HG03060 (cell line): ENCODE results near the gene ALKBH5.
"Not testable (repeated sequence)": the region's sequence is repeated elsewhere in the genome, so short reads cannot be mapped to it uniquely, and the experiment has no call there.

Source experiments
- ATAC-seq: cut with Tn5 transposase; IDR thresholded peaks from one replicate; pipeline ENCODE4 v1.9.1; 2021; ENCODE audit warnings: low read depth, moderate number of reproducible peaks; ENCODE audit not compliant: unreplicated experiment

ALKBH5 gene

DNA sequence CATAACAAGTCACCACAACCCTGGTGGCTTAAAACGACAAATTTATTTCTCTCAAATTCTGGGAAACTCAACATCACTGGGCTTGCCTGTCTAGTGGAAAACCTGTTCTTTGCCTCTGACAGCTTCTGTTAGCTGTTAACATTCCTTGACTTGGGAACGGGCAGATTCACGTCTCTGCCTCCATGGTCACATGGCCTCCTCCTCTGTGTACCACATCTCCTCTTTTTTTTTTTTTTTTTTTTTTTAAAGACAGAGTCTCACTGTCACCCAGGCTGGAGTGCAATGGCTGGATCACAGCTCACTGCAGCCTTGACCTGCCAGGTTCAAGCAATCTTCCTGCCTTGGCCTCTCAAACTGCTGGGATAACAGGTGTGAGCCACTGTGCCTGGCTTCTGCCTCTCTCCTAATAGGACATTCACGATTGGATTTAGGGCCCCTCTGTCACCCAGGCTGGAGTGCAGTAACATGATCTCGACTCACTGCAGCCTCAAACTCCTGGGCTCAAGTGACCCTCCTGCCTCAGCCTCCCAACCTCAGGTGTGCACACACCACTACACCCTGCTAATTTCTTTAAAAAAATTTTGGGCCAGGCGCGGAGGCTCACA, 30.1 kb downstream of the ALKBH5 start:
- ATAC-seq, result no peak

DNA sequence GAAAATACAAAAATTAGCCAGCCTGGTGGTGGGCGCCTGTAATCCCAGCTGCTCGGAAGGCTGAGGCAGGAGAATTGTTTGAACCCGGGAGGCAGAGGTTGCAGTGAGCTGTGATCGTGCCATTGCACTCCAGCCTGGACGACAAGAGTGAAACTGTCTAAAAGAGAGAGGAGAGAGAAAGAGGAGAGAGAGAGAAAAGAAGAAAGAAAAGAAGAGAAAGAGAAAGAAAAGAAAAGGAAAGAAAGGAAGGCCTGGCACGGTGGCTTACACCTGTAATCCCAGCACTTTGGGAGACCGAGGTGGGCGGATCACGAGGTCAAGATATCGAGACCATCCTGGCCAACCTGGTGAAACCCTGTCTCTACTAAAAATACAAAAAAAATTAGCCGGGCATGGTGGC, 33.3 kb downstream of the ALKBH5 start:
- not testable (repeated sequence) for ATAC-seq

- no peak for ATAC-seq
Measured at GRCh38 chr17:18217412-18218015, 33.9 kb downstream of the ALKBH5 start.

- ATAC-seq, result no peak
Measured at GRCh38 chr17:18218756-18219415, 35.3 kb downstream of the ALKBH5 start.

DNA sequence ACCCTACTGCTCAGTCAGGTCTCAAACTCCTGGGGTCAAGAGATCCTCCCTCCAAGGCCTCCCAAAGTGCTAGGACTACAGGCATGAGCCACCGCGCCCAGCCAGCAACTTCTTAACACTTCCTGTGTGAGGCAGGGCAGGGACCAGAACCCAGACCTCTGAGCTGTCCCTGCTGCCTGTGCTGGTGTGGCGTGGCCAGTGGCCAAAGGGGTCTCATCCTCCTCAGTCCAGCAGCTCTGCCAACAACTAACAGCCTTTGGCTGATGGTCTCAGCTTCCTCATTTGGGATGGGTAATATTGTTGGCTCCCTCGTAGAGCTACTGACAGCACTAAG, 40.4 kb downstream of the ALKBH5 start:
- no peak for ATAC-seq

GRCh38 chr17:18224387-18225120, 40.9 kb downstream of the ALKBH5 start:
- ATAC-seq, result no peak

GRCh38 chr17:18225121-18225641, 41.6 kb downstream of the ALKBH5 start, which contains the start of gene LLGL1:
LLGL1 (plus strand) TSS chr17:18225635; CDS start chr17:18225683, 48 bp downstream.
- ATAC-seq, result no peak

GRCh38 chr17:18225642-18226283, 42.1 kb downstream of the ALKBH5 start:
- no peak for ATAC-seq

DNA sequence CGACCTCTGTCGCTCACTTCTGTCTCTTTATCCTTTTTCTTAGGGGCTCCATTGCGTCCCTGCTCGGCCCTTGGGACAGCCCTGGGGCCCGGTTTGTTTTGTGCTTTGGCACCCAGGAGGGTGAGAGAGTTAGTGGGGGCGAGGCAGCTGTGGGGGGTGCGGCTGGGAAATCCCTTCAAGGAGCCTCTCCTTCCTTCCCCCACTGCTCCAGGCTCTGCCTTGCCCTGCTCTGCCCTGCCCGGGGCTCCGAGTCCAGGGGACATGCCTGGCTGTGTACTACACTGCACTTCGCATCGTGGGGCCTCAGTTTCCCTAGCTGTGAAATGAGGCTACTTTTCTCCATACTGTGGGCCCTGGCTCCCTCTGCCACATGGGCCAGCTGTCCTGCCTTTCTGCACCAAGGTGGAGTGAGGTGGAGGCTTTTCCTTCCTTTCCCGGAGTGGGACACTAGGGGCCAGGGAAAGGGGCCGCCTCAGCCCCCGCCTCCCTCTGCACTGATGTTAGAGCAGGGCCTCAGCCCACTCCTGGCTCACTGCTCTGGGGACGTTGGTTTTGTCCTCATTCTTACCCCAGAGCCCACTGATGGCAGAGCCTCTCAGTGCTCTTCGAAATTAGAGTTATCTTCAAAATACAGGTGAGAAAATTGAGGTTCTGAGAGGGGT, 42.8 kb downstream of the ALKBH5 start:
- no peak for ATAC-seq

DNA sequence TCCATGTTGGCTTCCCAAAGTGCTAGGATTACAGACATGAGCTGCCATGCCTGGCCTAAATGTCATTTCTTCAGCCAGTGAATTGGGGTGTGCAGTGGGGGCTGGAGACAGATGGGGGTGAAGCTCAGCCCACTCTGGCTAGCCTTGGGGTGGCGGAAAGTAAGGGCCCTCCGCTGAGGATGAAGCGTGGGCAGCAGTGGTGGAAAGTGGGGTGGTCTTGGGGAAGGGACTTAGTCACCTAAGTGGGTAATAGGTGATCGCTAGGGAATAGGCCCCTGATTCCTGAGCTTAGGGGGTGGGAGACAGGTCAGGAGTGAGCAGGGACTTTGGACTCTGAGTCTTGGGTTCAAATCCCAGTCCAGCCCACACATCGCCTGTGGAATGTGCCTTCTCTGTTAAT, 44.0 kb downstream of the ALKBH5 start:
- no peak for ATAC-seq

GRCh38 chr17:18228176-18228682, 44.6 kb downstream of the ALKBH5 start:
- no peak for ATAC-seq

GRCh38 chr17:18229254-18229653, 45.6 kb downstream of the ALKBH5 start:
- no peak for ATAC-seq

GRCh38 chr17:18229771-18230170, 46.1 kb downstream of the ALKBH5 start:
- ATAC-seq, result no peak

DNA sequence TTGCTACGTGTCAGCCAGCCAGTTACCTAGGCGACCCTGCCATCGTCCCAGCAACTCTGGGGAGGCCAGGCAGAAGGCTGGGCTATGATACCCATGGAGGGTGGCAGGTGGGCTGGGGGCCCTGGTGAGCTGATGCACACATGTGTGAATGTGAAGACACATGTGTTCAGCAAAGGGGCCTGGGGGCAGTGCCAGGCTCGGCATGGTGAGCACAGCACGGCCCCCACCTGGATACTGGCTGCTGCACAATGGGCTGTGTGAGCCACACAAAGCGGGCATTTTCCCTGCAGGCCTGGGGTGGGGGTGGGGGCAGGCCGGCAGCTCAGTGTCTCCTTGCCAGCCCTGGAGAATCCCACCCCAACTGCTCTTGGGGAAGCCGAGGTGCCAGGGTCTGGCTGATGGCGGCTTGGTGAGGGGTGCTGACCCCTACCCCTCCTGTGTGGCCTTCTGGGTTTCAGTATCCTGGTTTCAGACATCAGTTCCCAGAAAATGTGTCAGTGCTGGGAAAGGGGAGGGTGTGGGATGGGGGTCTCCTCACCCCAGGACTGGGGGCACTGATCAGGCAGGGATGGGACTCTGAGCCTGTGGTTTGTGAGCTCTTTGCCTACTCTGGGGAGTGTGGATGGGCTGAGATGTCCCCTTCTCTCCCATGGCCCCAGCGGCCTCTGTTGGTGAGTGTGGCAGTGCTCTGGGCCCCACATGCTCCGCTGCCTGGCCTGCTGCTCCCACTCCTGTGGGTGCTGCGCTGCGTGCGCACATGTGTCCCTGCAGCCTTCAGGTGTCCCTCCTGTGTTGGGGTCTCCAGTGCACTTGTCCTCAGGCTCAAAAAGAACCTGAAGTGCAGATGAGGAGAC, 46.9 kb downstream of the ALKBH5 start:
- no peak for ATAC-seq

- no peak for ATAC-seq
Measured at GRCh38 chr17:18231164-18231563, 47.5 kb downstream of the ALKBH5 start.

DNA sequence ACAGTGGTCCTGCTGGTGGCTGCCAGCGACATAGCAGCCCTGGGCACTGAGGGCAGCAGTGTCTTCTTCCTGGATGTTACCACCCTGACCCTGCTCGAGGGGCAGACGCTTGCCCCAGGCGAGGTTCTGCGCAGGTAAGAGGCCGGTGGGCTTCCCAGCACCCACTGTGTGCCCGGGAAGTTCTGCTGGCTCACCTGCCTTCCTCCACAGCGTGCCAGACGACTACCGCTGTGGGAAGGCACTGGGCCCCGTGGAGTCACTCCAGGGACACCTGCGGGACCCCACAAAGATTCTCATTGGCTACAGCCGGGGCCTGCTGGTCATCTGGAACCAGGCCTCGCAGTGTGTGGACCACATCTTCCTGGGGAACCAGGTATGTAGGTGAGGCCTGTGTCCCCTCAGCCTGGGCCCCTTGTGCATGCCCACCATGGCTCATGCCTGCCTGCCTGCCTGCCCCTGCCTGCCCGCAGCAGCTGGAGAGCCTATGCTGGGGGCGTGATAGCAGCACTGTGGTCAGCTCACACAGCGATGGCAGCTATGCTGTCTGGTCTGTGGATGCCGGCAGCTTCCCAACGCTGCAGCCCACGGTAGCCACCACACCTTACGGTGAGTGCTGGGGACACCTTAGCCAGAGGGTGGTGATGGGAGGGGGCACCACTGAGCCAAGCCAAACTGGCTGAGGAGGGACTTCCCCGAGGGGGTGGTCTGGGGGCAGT, 50.3 kb downstream of the ALKBH5 start:
- no peak for ATAC-seq

GRCh38 chr17:18234853-18235380, 51.3 kb downstream of the ALKBH5 start:
- ATAC-seq, result no peak

DNA sequence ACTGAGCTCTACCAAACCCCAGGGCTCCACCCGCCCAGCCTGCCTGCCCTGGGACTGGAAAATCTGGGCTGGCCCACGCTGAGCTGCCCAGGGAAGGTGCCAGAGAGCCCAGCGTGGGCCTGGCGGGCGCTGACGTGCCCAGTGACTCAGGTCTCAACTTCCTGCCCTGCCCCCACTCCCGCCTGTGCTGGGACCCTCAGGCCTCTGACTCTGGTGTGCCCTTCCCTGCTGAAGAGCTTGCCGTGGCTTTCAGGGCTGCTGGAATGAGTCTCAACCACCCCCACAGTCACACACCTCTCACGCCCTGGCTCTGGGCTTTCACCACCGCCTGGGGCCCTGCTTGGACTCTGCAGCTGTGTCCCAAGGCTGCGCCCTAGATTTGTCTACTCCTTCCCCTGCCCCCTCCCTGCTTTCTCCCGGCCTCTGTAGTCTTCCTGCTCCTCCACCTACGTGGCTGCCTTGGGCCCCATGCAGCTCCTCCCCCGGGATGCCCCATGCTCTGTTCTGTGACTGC, 52.2 kb downstream of the ALKBH5 start:
- ATAC-seq, result no peak
